Activated naive CD8-positive, alpha-beta T cell treated with anti-CD3 and anti-CD28 coated beads, Interleukin-2, amount 10 ng/mL, durations not matched to agents 7 days and 5 days (primary cell): ENCODE measurements around the gene ABCA10. TPM values are rescaled to one million over a fixed set of nuclear protein-coding genes. Genes with fewer than 3 reads are reported as not detected.

ENCODE experiments used
- microRNA-seq: library from miRNA; unstranded; fragments of <30 nt; microRNA quantifications from one replicate; pipeline ENCODE4 v1.2.0, GENCODE V29; 2022
- total RNA-seq, 2 experiments: library from RNA; stranded (reverse); gene quantifications; one replicate each; pipeline ENCODE4 v1.2.3, GENCODE V29; 2021

The ABCA10 gene
- total RNA-seq, 2 experiments from 2014 or later, result 0.82 to 0.91 TPM

Small RNA genes within 50 kb of the gene (microRNA-seq; reads per million reads assigned to microRNA genes)
- not detected for gene MIR4524A
- not detected for gene MIR4524B

Other genes with a start within 250 kb of the ABCA10 start
- under 1 TPM; 0.08 to 0.09 TPM for gene ABCA9, start 167.9 kb downstream of the ABCA10 start, total RNA-seq
- under 1 TPM; 0.14 to 0.68 TPM for gene ABCA6, start 86.9 kb downstream of the ABCA10 start, total RNA-seq
- 10 to 100 TPM; 22.6 to 26.7 TPM for gene ABCA5, start 98.3 kb upstream of the ABCA10 start, total RNA-seq
- 10 to 100 TPM; 11.7 to 13.6 TPM for gene MAP2K6, start 185.9 kb upstream of the ABCA10 start, total RNA-seq